Measurements from ENCODE around the gene KLF13. TPM values are rescaled to one million over a fixed set of nuclear protein-coding genes. Genes with fewer than 3 reads are reported as not detected.
A peak's percentile ranks its signal among the peaks of the same experiment; 100 is the strongest.

Gene KLF13
- total and polyA plus RNA-seq, 11 donors = 22.4 to 74.0 (median 56.4) TPM

DNA sequence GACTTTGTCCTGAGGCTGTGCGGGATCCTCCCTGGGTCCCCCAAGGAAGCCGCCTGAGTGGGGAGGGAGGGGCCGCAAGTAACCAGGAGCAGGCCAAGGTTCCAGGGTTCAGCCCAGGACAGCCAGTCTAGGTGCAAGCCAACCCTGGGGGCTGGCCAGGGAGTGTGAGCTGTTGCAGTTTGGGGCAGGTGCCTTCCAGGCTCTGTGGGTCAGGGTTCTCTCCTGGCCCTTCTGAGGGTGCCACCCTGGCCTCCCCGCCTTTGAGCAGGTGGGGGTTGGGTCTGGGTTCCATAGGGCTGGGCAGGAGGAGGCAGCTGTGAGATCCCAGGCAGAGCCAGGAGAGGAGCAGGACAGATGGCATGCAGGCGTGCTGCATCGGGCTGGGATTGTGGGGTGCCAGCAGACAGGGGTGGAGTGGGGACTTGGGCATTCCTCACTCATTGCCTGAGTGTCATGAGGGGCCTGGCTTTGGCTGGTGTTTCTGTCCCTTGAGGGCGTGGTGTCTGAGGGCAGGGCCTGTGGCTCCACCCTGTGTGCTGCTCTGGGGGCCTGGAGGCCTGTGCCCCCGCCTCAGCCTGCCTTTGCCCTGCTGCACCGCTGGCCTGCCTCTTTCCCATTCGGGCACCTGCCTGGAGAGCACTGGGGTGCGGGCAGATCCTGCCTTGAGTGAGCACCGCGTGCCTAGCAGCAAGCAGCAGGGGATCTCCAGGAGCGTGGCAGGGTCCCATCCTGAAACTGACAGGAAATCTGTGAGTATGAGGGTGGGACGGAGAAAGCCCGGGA is 18.4 kb downstream of the KLF13 start:
- Histone ChIP-seq H3K36me3 (peaks cover 0 to 16% (median 3%) of the 10 kb centered on the region in 9 donors), H3K27me3 (no peaks in the 10 kb centered on the region), H3K9me3 (no peaks in the 10 kb centered on the region), H3K4me1 (peaks cover 54 to 100% (median 100%) of the 10 kb centered on the region in 12 donors), H3K4me3 (peak overlapping the region in 9 of 12 donors; percentile 1 to 41 (median 23)), H3K27ac (peak overlapping the region; percentile 35 to 96 (median 74))
- WGBS, 4 donors = 35 to 47% (median 41%) methylated on average over 9 to 16 of the region's 16 CpGs
- ATAC-seq = peak; percentile 44 to 73 (median 60)
- intact Hi-C loops (cut with DNase I) = no loop called here
- TF ChIP-seq POLR2A (IDR thresholded peaks at IDR 0.05) = no peak
- TF ChIP-seq, protein P1, sequence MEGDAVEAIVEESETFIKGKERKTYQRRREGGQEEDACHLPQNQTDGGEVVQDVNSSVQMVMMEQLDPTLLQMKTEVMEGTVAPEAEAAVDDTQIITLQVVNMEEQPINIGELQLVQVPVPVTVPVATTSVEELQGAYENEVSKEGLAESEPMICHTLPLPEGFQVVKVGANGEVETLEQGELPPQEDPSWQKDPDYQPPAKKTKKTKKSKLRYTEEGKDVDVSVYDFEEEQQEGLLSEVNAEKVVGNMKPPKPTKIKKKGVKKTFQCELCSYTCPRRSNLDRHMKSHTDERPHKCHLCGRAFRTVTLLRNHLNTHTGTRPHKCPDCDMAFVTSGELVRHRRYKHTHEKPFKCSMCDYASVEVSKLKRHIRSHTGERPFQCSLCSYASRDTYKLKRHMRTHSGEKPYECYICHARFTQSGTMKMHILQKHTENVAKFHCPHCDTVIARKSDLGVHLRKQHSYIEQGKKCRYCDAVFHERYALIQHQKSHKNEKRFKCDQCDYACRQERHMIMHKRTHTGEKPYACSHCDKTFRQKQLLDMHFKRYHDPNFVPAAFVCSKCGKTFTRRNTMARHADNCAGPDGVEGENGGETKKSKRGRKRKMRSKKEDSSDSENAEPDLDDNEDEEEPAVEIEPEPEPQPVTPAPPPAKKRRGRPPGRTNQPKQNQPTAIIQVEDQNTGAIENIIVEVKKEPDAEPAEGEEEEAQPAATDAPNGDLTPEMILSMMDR (IDR thresholded peaks at IDR 0.05) = no peak
- peak in 4 of 5 donors; percentile 53 to 74 (median 70) for DNase-seq

DNA sequence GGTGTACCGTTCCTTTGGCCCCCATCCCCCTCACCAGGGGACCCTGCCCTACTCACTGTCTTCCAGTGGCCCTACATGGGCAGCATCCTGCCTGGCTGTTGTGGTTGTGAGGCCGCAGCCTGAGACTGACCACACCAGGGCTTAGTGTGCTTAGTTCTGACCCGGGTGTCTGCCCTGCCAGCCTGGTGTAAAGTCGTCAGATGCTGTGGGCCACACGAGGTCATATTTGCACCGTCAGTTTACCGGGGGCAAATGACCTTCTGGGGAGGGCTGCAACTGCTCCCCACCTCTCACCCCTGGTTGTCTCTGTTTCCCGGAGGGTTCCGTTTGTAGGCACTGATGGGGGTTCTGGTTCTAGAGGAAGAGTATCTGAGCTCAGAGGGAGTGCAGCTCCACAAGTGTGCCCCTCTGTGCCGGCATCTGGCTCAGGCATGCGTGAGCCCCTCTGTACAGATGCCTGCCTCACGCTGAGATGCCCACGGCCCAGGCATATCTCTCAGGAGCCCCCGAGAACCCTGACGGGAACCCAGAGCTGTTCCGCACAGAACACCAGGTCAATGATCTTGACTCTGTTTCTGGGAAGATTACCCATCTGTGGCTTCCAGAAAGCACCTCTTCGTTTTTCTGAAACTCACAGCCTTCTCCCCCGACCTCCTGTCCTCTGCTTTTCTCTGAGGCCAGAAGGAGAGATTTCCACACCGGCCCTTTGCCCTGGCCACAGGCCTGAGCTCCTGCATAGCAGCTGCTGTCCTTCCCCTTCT is 19.2 kb downstream of the KLF13 start:
- Histone ChIP-seq H3K36me3 (peaks cover 0 to 20% (median 3%) of the 10 kb centered on the region in 9 donors), H3K4me3 (peak overlapping the region in 10 of 12 donors; percentile 1 to 41 (median 22)), H3K4me1 (peaks cover 55 to 100% (median 100%) of the 10 kb centered on the region in 12 donors), H3K9me3 (no peaks in the 10 kb centered on the region), H3K27me3 (no peaks in the 10 kb centered on the region), H3K27ac (peak overlapping the region; percentile 35 to 96 (median 74))
- intact Hi-C loops (cut with DNase I) = no loop called here
- peak in 1 of 4 donors; percentile 2 for ATAC-seq
- 59 to 66% (median 62%) methylated on average over 14 to 19 of the region's 19 CpGs for WGBS, 4 donors
- peak in 1 of 5 donors; percentile 49 for DNase-seq
- TF ChIP-seq, protein P1 (IDR thresholded peaks at IDR 0.05) = no peak
- TF ChIP-seq POLR2A (IDR thresholded peaks at IDR 0.05) = no peak

DNA sequence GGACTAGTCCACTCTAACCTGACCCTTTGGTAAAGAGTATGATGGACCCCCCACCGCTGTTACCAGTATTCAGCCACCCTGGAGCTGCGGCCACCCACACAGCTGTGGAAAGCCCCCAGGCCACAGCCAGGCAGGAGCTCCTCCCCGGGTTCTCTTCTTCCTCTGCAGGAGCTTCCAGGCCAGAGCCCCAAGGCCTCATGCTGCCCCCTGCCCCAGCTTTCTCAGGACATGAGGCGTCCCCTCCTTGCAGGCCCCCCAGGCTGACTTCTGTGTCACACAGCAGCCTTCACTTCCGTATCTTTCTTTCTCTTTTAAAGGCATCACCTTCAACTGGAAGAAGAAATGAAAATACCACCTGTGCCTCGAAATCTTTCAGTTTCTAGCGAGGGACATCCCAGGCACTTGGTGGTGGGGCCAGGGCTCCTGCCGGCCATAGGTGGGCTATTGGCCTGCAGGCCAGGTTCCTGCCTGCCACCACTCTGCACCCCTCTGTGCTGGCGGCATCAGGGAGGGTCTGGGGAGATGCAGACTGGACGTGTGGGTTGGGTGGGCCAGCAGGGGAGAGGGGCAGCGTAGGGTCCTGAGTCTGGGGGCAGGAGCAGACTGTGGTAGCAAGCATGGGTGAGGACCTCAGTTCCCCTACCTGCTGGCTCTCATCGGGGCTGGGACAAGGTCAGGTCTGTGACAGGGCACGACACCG is 19.9 kb downstream of the KLF13 start:
- Histone ChIP-seq H3K27ac (peak overlapping the region in 9 of 12 donors; percentile 4 to 96 (median 72)), H3K9me3 (no peaks in the 10 kb centered on the region), H3K36me3 (peaks cover 0 to 20% (median 3%) of the 10 kb centered on the region in 9 donors), H3K4me3 (peak overlapping the region in 2 of 12 donors; percentile 34 to 41), H3K4me1 (peaks cover 55 to 100% (median 100%) of the 10 kb centered on the region in 12 donors), H3K27me3 (no peaks in the 10 kb centered on the region)
- no peak for DNase-seq
- WGBS, 4 donors = 68 to 76% (median 71%) methylated on average over 12 to 14 of the region's 14 CpGs
- no peak for ATAC-seq
- TF ChIP-seq, protein P1 (IDR thresholded peaks at IDR 0.05) = no peak
- TF ChIP-seq POLR2A (IDR thresholded peaks at IDR 0.05) = no peak
- intact Hi-C loops (cut with DNase I) = no loop called here
